Memory B cell (primary cell): ENCODE data around the gene ZBTB16.
A peak's percentile ranks its signal among the peaks of the same experiment; 100 is the strongest.

Experiments used
- ATAC-seq: fragments of 150-1000 bp; cut with Tn5 transposase; 2 replicates; pipeline ENCODE4 v1.10.0; 2021; ENCODE audit warnings: low read depth, mild to moderate bottlenecking, moderate library complexity
- DNase-seq, 2 donors: peaks; one replicate each; pipeline ENCODE4 v3.0.0; 2022; ENCODE audit warnings: low spot score in 2 of 2
- H3K27ac Mint-ChIP-seq: one replicate; pipeline ENCODE4 v1.8.0; 2022; ENCODE audit warnings: mild to moderate bottlenecking, moderate library complexity, mixed read lengths
- H3K27me3 Mint-ChIP-seq: one replicate; pipeline ENCODE4 v1.8.0; 2022; ENCODE audit warnings: mixed read lengths
- H3K36me3 Mint-ChIP-seq: one replicate; pipeline ENCODE4 v1.8.0; 2022; ENCODE audit warnings: mild to moderate bottlenecking, mixed read lengths
- H3K4me1 Mint-ChIP-seq: one replicate; pipeline ENCODE4 v1.8.0; 2022; ENCODE audit warnings: mixed read lengths
- H3K4me3 Mint-ChIP-seq: one replicate; pipeline ENCODE4 v1.8.0; 2022; ENCODE audit warnings: mild to moderate bottlenecking, moderate library complexity, mixed read lengths
- H3K9me3 Mint-ChIP-seq: one replicate; pipeline ENCODE4 v1.8.0; 2022; ENCODE audit warnings: mixed read lengths

ZBTB16 gene

GRCh38 chr11:114172055-114172861 is 112.7 kb downstream of the ZBTB16 start:
- ATAC-seq (no peak), DNase-seq (no peak)
- Mint-ChIP-seq H3K4me1 (peaks cover 27% of the 10 kb centered on the region), H3K9me3 (no peaks in the 10 kb centered on the region), H3K36me3 (no peaks in the 10 kb centered on the region), H3K4me3 (no peak overlapping the region), H3K27me3 (peaks cover 5% of the 10 kb centered on the region), H3K27ac (no peak overlapping the region)

DNA sequence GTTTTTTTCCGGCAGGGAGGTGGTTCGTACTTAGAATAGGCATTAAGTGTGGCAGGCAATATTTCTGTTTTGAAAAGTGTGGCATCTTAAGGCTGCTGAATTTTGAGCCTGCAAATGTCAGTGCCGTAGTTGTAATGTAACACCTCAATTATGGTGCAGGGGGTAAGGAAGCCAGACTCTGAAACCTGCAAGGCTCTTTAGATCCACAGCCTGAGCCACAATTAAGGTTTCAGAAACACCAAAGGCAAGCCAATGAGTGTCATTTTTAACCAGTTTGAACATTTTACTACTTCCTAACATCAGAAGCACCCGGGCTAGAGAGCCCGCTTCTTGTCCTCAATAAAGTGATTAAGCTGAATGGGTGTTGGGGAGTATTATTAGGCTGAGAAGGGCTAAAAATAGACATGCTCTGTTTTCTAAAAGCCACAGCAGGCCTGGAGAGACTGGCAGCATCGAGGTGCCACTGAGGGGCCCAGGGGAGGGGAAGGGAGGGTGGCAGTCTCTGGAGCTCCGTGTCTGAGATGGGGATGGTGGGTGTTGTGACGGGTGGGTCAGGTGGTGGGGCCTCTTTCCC is 113.4 kb downstream of the ZBTB16 start:
- Mint-ChIP-seq H3K36me3 (no peaks in the 10 kb centered on the region), H3K4me3 (no peak overlapping the region), H3K4me1 (peaks cover 24% of the 10 kb centered on the region), H3K9me3 (no peaks in the 10 kb centered on the region), H3K27ac (no peak overlapping the region), H3K27me3 (peaks cover 5% of the 10 kb centered on the region)
- DNase-seq: no peak
- ATAC-seq: no peak

GRCh38 chr11:114173843-114174242 is 114.3 kb downstream of the ZBTB16 start:
- ATAC-seq (no peak), DNase-seq (no peak)
- Mint-ChIP-seq H3K9me3 (no peaks in the 10 kb centered on the region), H3K27ac (peak overlapping the region; percentile 35), H3K4me1 (peaks cover 20% of the 10 kb centered on the region), H3K27me3 (peaks cover 3% of the 10 kb centered on the region), H3K4me3 (no peak overlapping the region), H3K36me3 (no peaks in the 10 kb centered on the region)

- Mint-ChIP-seq H3K27ac (no peak overlapping the region), H3K4me3 (no peak overlapping the region), H3K4me1 (peaks cover 22% of the 10 kb centered on the region), H3K36me3 (no peaks in the 10 kb centered on the region), H3K27me3 (peaks cover 3% of the 10 kb centered on the region), H3K9me3 (no peaks in the 10 kb centered on the region)
- DNase-seq: no peak
- no peak for ATAC-seq
These were observed 115.4 kb downstream of the ZBTB16 start for GRCh38 chr11:114174712-114175495.

DNA sequence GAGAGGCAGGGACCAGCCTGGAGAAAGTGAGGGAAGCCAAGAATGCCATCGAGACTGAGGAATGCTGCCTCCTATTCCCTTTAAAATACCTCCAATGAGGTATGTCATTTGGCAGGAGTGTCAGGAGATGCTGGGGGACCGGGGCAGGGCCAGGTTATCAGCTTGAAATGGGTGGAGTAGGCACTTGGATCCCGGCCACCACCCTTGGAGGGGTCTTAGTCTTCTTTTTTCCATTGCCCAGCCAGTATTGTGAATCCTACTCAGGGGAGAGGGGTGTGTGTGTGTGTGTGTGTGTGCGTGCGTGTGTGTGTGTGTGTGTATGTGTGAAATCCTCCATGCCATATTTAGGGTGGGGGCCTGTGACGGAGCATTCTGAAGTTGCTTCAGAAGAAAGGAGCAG is 116.2 kb downstream of the ZBTB16 start:
- H3K9me3 Mint-ChIP-seq: no peaks in the 10 kb centered on the region
- H3K36me3 Mint-ChIP-seq: no peaks in the 10 kb centered on the region
- no peak for ATAC-seq
- DNase-seq: no peak
- peaks cover 3% of the 10 kb centered on the region for H3K27me3 Mint-ChIP-seq
- H3K4me3 Mint-ChIP-seq: no peak overlapping the region
- H3K4me1 Mint-ChIP-seq: peaks cover 28% of the 10 kb centered on the region
- no peak overlapping the region for H3K27ac Mint-ChIP-seq

GRCh38 chr11:114176321-114176720 is 116.8 kb downstream of the ZBTB16 start:
- Mint-ChIP-seq H3K4me3 (no peak overlapping the region), H3K9me3 (no peaks in the 10 kb centered on the region), H3K36me3 (no peaks in the 10 kb centered on the region), H3K27ac (no peak overlapping the region), H3K4me1 (peaks cover 28% of the 10 kb centered on the region), H3K27me3 (peaks cover 3% of the 10 kb centered on the region)
- ATAC-seq (no peak), DNase-seq (no peak)

DNA sequence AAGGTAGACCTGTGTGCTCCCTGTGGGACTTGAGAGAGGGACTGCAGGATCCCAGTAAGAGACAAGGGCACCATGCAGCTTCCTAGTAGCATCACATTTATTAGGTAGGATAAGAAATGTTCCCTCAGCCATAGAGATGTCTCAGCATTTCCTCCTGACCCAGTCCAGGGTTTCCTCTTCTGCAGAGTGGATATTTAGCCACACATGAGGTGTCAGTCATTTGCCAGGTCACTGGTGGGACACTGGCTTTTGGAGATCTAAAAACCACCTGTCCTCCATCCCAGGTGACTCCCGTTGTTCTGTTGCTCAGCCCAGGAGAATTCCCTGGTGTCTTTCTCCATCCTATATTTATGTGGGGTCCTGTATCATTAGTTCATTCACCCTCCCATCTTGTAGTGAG is 119.1 kb downstream of the ZBTB16 start:
- H3K9me3 Mint-ChIP-seq: no peaks in the 10 kb centered on the region
- no peak overlapping the region for H3K4me3 Mint-ChIP-seq
- H3K4me1 Mint-ChIP-seq: peaks cover 27% of the 10 kb centered on the region
- H3K27me3 Mint-ChIP-seq: peaks cover 5% of the 10 kb centered on the region
- peak overlapping the region; percentile 38 for H3K27ac Mint-ChIP-seq
- ATAC-seq (no peak), DNase-seq (no peak)
- H3K36me3 Mint-ChIP-seq: no peaks in the 10 kb centered on the region

DNA sequence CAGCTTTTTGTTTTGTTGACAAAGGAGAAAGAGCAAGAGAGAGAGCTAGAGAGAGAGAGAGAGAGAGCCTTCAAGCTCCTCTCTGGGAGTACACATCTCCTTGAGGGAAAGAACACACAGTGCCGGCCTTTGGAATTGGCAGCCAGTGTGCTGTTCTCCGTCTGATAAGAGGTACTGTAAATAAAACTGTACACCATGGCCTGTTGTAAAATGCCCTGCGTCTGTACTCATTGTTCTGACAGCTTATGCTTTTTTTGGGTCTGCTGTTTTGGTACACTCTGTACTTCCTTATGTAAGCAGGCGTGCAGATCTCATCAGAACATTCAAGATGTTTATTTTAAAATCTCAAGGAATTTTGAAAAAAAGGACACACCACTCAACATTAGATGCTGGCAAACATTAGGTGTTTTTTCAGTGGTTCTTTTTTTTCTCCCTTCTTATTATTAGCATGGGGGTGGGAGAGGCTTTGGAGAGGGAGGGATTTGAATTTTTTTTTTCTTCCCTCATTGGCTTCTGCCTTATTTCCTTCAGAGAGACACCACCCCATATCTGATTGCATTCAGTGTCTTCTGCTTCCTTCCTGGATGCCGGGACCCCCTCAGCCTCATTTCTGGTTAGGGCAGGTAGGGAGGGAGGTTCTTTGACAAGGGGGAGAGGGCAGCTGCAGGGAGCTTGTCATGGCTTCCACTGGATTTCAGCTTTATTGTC is 119.9 kb downstream of the ZBTB16 start:
- peaks cover 5% of the 10 kb centered on the region for H3K27me3 Mint-ChIP-seq
- ATAC-seq (peak; percentile 27), DNase-seq (no peak)
- peak overlapping the region; percentile 11 for H3K4me3 Mint-ChIP-seq
- no peaks in the 10 kb centered on the region for H3K9me3 Mint-ChIP-seq
- peaks cover 27% of the 10 kb centered on the region for H3K4me1 Mint-ChIP-seq
- peak overlapping the region; percentile 38 for H3K27ac Mint-ChIP-seq
- no peaks in the 10 kb centered on the region for H3K36me3 Mint-ChIP-seq

DNA sequence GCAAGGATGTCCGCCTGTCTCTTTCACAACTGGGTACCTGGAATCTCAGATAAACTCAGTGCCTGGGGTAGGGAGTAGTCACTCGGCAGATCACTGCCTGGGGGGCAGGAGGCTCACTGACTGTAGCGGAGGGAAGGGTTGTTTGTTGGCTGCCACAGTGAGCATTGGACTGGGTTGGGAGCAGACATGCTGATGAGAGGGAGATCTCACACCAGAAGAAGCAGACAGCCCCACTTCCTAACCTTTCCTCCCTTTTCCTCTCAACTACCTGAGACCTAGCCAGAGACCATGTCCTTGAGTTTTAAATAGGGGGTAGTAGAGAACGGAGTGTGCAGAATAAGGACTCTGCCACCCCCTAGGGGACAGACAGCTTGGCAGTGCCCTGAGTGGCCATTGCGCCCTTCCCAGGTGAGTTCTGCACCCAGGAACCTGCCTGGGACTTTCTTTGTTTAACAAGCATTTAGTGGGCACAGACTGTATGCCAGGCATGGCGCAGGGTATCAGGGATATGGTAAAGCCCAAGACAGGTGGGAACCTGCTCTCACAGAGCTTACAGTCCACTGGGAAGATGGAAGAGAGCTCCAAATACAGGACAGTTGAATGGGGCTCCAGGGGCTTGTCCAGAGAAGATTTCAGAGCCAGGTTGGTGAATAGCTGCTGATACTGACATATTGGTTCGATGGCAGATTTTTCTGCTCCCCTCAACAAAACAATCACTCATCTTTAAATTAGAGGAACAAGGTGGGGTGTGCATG is 121.0 kb downstream of the ZBTB16 start:
- ATAC-seq (peak; percentile 50), DNase-seq (no peak)
- no peaks in the 10 kb centered on the region for H3K36me3 Mint-ChIP-seq
- H3K4me1 Mint-ChIP-seq: peaks cover 30% of the 10 kb centered on the region
- H3K27ac Mint-ChIP-seq: no peak overlapping the region
- H3K4me3 Mint-ChIP-seq: no peak overlapping the region
- H3K9me3 Mint-ChIP-seq: no peaks in the 10 kb centered on the region
- peaks cover 5% of the 10 kb centered on the region for H3K27me3 Mint-ChIP-seq

- H3K27me3 Mint-ChIP-seq: peaks cover 5% of the 10 kb centered on the region
- peaks cover 35% of the 10 kb centered on the region for H3K4me1 Mint-ChIP-seq
- ATAC-seq (no peak), DNase-seq (no peak)
- H3K4me3 Mint-ChIP-seq: no peak overlapping the region
- H3K9me3 Mint-ChIP-seq: no peaks in the 10 kb centered on the region
- no peaks in the 10 kb centered on the region for H3K36me3 Mint-ChIP-seq
- no peak overlapping the region for H3K27ac Mint-ChIP-seq
These were observed 121.7 kb downstream of the ZBTB16 start for GRCh38 chr11:114181195-114181594.

- no peak for DNase-seq
- Mint-ChIP-seq H3K36me3 (no peaks in the 10 kb centered on the region), H3K4me1 (peaks cover 38% of the 10 kb centered on the region), H3K27ac (no peak overlapping the region), H3K4me3 (no peak overlapping the region), H3K9me3 (no peaks in the 10 kb centered on the region), H3K27me3 (peaks cover 5% of the 10 kb centered on the region)
- ATAC-seq: no peak
These were observed 122.2 kb downstream of the ZBTB16 start for GRCh38 chr11:114181752-114182151.

GRCh38 chr11:114182471-114183043 is 123.0 kb downstream of the ZBTB16 start:
- Mint-ChIP-seq H3K36me3 (no peaks in the 10 kb centered on the region), H3K27ac (peak overlapping the region; percentile 35), H3K9me3 (no peaks in the 10 kb centered on the region), H3K4me1 (peaks cover 46% of the 10 kb centered on the region), H3K4me3 (no peak overlapping the region), H3K27me3 (peaks cover 2% of the 10 kb centered on the region)
- no peak for DNase-seq
- ATAC-seq: no peak

DNA sequence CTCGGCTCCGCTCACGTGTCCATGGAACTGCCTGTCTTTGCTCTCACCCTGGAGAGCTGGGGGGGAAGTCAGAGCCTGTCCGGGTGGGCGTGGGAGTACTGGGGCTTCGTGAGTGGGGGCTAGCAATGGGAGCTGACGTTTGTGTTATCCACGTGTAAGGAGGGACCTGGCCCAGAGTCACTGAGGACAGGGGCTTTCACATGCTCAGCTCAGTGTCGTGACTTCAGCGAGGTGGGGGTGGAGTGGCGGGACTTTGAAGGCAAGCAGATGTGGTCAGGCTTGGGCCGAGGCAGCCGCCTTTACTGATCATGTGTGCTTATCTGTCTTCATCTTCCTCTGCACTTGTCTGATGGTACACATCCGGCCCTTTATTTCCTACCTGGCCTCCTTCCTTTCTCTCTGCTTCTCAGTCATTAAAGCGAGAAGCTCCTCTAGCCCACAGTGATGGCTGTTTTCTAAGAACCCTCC is 123.6 kb downstream of the ZBTB16 start:
- peak overlapping the region; percentile 60 for H3K27ac Mint-ChIP-seq
- no peaks in the 10 kb centered on the region for H3K36me3 Mint-ChIP-seq
- H3K9me3 Mint-ChIP-seq: no peaks in the 10 kb centered on the region
- H3K4me1 Mint-ChIP-seq: peaks cover 50% of the 10 kb centered on the region
- DNase-seq (no peak), ATAC-seq (peak; percentile 12)
- peaks cover 2% of the 10 kb centered on the region for H3K27me3 Mint-ChIP-seq
- H3K4me3 Mint-ChIP-seq: no peak overlapping the region
